H9 (cell line): Measurements from ENCODE around the gene MYOM1. TPM values are rescaled to one million over a fixed set of nuclear protein-coding genes. Genes with fewer than 3 reads are reported as not detected.

ENCODE experiments used
- DNase-seq: peaks from one replicate; pipeline ENCODE4 v3.0.0-alpha.2; 2017
- H2AFZ ChIP-seq: one replicate; pipeline ENCODE4 v1.6.1; 2013; ENCODE audit warnings: mild to moderate bottlenecking, low read length, control low read depth, moderate library complexity
- H2AK5ac ChIP-seq: 2 replicates; pipeline ENCODE4 v1.6.1; 2013; ENCODE audit warnings: low read length, control low read depth, mixed read lengths; ENCODE audit not compliant: insufficient read length
- H2BK120ac ChIP-seq: one replicate; pipeline ENCODE4 v1.6.1; 2013; ENCODE audit warnings: low read depth, mild to moderate bottlenecking, low read length, control low read depth, inconsistent platforms; ENCODE audit not compliant: poor library complexity, severe bottlenecking
- H2BK12ac ChIP-seq: 2 replicates; pipeline ENCODE4 v1.6.1; 2013; ENCODE audit warnings: low read length, control low read depth, mixed read lengths, low read depth; ENCODE audit not compliant: insufficient read length
- H2BK15ac ChIP-seq: 2 replicates; pipeline ENCODE4 v1.6.1; 2013; ENCODE audit warnings: low read depth, low read length, control low read depth
- H2BK20ac ChIP-seq: one replicate; pipeline ENCODE4 v1.6.1; 2013; ENCODE audit warnings: low read depth, mild to moderate bottlenecking, low read length, control low read depth, inconsistent platforms; ENCODE audit not compliant: poor library complexity, severe bottlenecking
- H2BK5ac ChIP-seq: 2 replicates; pipeline ENCODE4 v1.6.1; 2013; ENCODE audit warnings: low read length, control low read depth, mixed read lengths; ENCODE audit not compliant: insufficient read length
- H3K14ac ChIP-seq: 2 replicates; pipeline ENCODE4 v1.6.1; 2013; ENCODE audit warnings: low read length, control low read depth; ENCODE audit not compliant: insufficient read depth
- H3K18ac ChIP-seq: 2 replicates; pipeline ENCODE4 v1.6.1; 2013; ENCODE audit warnings: low read depth, mild to moderate bottlenecking, mixed read lengths, low read length, control low read depth; ENCODE audit not compliant: insufficient read length
- H3K23ac ChIP-seq: 2 replicates; pipeline ENCODE4 v1.6.1; 2013; ENCODE audit warnings: low read length, control low read depth, mixed read lengths, low read depth; ENCODE audit not compliant: insufficient read length
- H3K23me2 ChIP-seq: 2 replicates; pipeline ENCODE4 v1.6.1; 2013; ENCODE audit warnings: low read depth, mild to moderate bottlenecking, mixed read lengths, low read length, control low read depth; ENCODE audit not compliant: insufficient read length, poor library complexity, severe bottlenecking
- H3K27ac ChIP-seq: 2 replicates; pipeline ENCODE4 v1.5.1; 2013; ENCODE audit warnings: low read length, control low read depth, mixed read lengths, low read depth; ENCODE audit not compliant: insufficient read length
- H3K27me3 ChIP-seq: 2 replicates; pipeline ENCODE4 v1.6.1; 2013; ENCODE audit warnings: low read length, control low read depth, inconsistent platforms; ENCODE audit not compliant: insufficient read depth
- H3K4ac ChIP-seq: 2 replicates; pipeline ENCODE4 v1.6.1; 2013; ENCODE audit warnings: low read depth, mild to moderate bottlenecking, control low read depth, inconsistent platforms, low read length, moderate library complexity
- H3K4me1 ChIP-seq: 2 replicates; pipeline ENCODE4 v1.6.1; 2013; ENCODE audit warnings: low read length, control low read depth, inconsistent platforms; ENCODE audit not compliant: insufficient read depth
- H3K4me2 ChIP-seq: 2 replicates; pipeline ENCODE4 v1.6.1; 2013; ENCODE audit warnings: low read length, control low read depth, mixed read lengths; ENCODE audit not compliant: insufficient read length, insufficient read depth
- H3K56ac ChIP-seq: 2 replicates; pipeline ENCODE4 v1.6.1; 2013; ENCODE audit warnings: low read depth, mild to moderate bottlenecking, mixed read lengths, low read length, control low read depth; ENCODE audit not compliant: insufficient read length
- H3K79me1 ChIP-seq: 2 replicates; pipeline ENCODE4 v1.6.1; 2013; ENCODE audit warnings: low read depth, mild to moderate bottlenecking, moderate library complexity, low read length, control low read depth, inconsistent platforms; ENCODE audit not compliant: insufficient read depth, poor library complexity, severe bottlenecking
- H3K79me2 ChIP-seq: 2 replicates; pipeline ENCODE4 v1.6.1; 2013; ENCODE audit warnings: low read length, control low read depth, inconsistent platforms; ENCODE audit not compliant: insufficient read depth
- H3K9ac ChIP-seq: 2 replicates; pipeline ENCODE4 v1.6.1; 2013; ENCODE audit warnings: low read length, control low read depth, mixed read lengths; ENCODE audit not compliant: insufficient read length; ENCODE audit errors: extremely low read depth
- H3K9me3 ChIP-seq: one replicate; pipeline ENCODE4 v1.6.1; 2013; ENCODE audit warnings: low read depth, low read length, inconsistent platforms; ENCODE audit not compliant: control insufficient read depth
- H3T11ph ChIP-seq: one replicate; pipeline ENCODE4 v1.6.1; 2013; ENCODE audit warnings: mild to moderate bottlenecking, low read length, control low read depth, inconsistent platforms
- H4K20me1 ChIP-seq: one replicate; pipeline ENCODE4 v1.6.1; 2013; ENCODE audit not compliant: control insufficient read depth, insufficient read length, insufficient read depth
- H4K5ac ChIP-seq: 2 replicates; pipeline ENCODE4 v1.6.1; 2013; ENCODE audit warnings: low read depth, mild to moderate bottlenecking, mixed read lengths, low read length, control low read depth; ENCODE audit not compliant: insufficient read length
- H4K8ac ChIP-seq: replicated peaks from 2 replicates; pipeline ENCODE4 v1.6.1; 2013; ENCODE audit warnings: low read length, control low read depth, mixed read lengths, low read depth; ENCODE audit not compliant: insufficient read length
- H4K91ac ChIP-seq: 2 replicates; pipeline ENCODE4 v1.6.1; 2013; ENCODE audit warnings: low read depth, mild to moderate bottlenecking, moderate library complexity, mixed read lengths, low read length, control low read depth; ENCODE audit not compliant: insufficient read length
- H3K27ac Mint-ChIP-seq, 3 experiments: 2 replicates in 2 of 3; 3 replicates in 1 of 3; pipeline ENCODE4 v1.8.0; 2020 to 2021; ENCODE audit warnings: mixed read lengths in 3 of 3, mild to moderate bottlenecking in 1 of 3, moderate library complexity in 1 of 3
- H3K27me3 Mint-ChIP-seq: 2 replicates; pipeline ENCODE4 v1.8.0; 2021; ENCODE audit warnings: low read depth, mild to moderate bottlenecking, moderate library complexity, mixed read lengths
- H3K36me3 Mint-ChIP-seq, 3 experiments: 2 replicates in 2 of 3; 3 replicates in 1 of 3; pipeline ENCODE4 v1.8.0; 2020 to 2021; ENCODE audit warnings: low read depth in 3 of 3, mixed read lengths in 3 of 3; ENCODE audit not compliant: insufficient read depth in 1 of 3
- H3K4me1 Mint-ChIP-seq, 2 experiments: 2 replicates each; pipeline ENCODE4 v1.8.0; 2020; ENCODE audit warnings: mixed read lengths in 2 of 2
- H3K4me3 Mint-ChIP-seq, 2 experiments: 2 replicates in 1 of 2; 3 replicates in 1 of 2; pipeline ENCODE4 v1.8.0; 2020 to 2021; ENCODE audit warnings: mild to moderate bottlenecking in 2 of 2, mixed read lengths in 2 of 2, moderate library complexity in 1 of 2
- H3K9me3 Mint-ChIP-seq, 2 experiments: 2 replicates in 1 of 2; 3 replicates in 1 of 2; pipeline ENCODE4 v1.8.0; 2020; ENCODE audit warnings: mild to moderate bottlenecking in 2 of 2, mixed read lengths in 2 of 2, moderate library complexity in 1 of 2
- CTCF ChIP-seq: fragments of 200-600 bp; sonication (generic); conservative IDR thresholded peaks from 3 replicates; pipeline ENCODE4 v1.8.0; 2021; ENCODE audit warnings: antibody characterized with exemption, mild to moderate bottlenecking
- whole genome bisulfite sequencing: extraction: QIAGEN DNeasy Blood & Tissue Kit; methylation state at CpG from one replicate; pipeline ENCODE4 v1.1.7; 2013; ENCODE audit warnings: missing lambda C conversion rate, low lambda C conversion rate, mixed read lengths; ENCODE audit not compliant: insufficient read length; ENCODE audit errors: extremely low coverage; 5-methylcytosine and 5-hydroxymethylcytosine counted together
- total RNA-seq: library from RNA; stranded (reverse); gene quantifications from 2 replicates; pipeline ENCODE4 v1.2.1, GENCODE V29; 2021

Gene MYOM1
- total RNA-seq, 1 experiment from 2014 or later = 0.17 TPM

DNA sequence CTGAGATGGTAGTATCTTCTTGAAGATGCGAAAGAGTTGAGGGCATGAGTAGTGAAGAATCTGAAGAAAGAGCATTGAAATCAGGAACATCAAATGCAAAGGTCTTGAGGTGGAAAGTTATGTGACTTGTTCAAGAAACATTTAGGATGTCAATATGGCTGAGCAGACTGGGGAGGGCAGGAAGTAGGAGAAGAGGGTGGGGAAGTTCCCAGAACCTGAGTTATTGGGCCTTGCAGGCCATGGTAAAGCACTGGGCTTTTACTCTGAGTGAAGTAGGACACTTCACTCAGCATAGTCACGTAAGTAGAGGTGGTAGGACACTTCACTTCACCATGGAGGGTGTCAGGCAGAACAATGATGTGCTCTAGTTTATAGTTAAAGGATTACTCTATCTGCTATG, 16.1 kb upstream of the MYOM1 start:
- Histone ChIP-seq H2BK20ac (no peak overlapping the region), H2BK120ac (no peak overlapping the region), H3K9ac (no peak overlapping the region), H3K79me2 (no peaks in the 10 kb centered on the region; the same call in 1 of the 2 replicates), H3K56ac (no peak overlapping the region), H2AFZ (no peak overlapping the region), H3K14ac (no peak overlapping the region), H3K23me2 (no peaks in the 10 kb centered on the region), H3T11ph (no peak overlapping the region), H3K4me2 (no peak overlapping the region), H3K27me3 (no peaks in the 10 kb centered on the region), H2BK5ac (no peak overlapping the region), H3K27ac (no peak overlapping the region), H3K18ac (no peak overlapping the region), H4K20me1 (no peaks in the 10 kb centered on the region), H2BK15ac (no peak overlapping the region), H4K5ac (no peak overlapping the region), H3K9me3 (no peaks in the 10 kb centered on the region), H4K8ac (no peak overlapping the region), H3K23ac (no peak overlapping the region), H3K79me1 (no peaks in the 10 kb centered on the region), H2BK12ac (no peak overlapping the region), H3K4ac (no peak overlapping the region), H4K91ac (no peak overlapping the region), H2AK5ac (no peak overlapping the region), H3K4me1 (peaks cover 2% of the 10 kb centered on the region; the same call in 1 of the 2 replicates)
- Mint-ChIP-seq H3K27me3 (no peaks in the 10 kb centered on the region), H3K36me3 (peaks cover 8 to 15% (median 10%) of the 10 kb centered on the region in 3 experiments; a peak in 6 of 7 replicates), H3K9me3 (peaks cover 12 to 23% of the 10 kb centered on the region in 2 experiments), H3K4me1 (peaks cover 4 to 5% of the 10 kb centered on the region in 2 experiments), H3K27ac (no peak overlapping the region), H3K4me3 (no peak overlapping the region)
- no peak for TF ChIP-seq CTCF
- no CpG with 5 or more reads among the region's 2 CpGs for WGBS
- DNase-seq = no peak
